Measurements from ENCODE around the gene DTWD2. TPM values are rescaled to one million over a fixed set of nuclear protein-coding genes. Genes with fewer than 3 reads are reported as not detected.
A peak's percentile ranks its signal among the peaks of the same experiment; 100 is the strongest.

DTWD2 gene
- total and polyA plus RNA-seq, 2 of the 4 experiments (the other 2 are of a cell fraction), result 1.2 to 1.8 TPM

- ChIA-PET POLR2A (ENCODE audit: unreplicated experiment) (no interaction called here), CTCF (no interaction called here)
- Histone ChIP-seq H3K4ac (ENCODE audit: low read depth, low read length) (no peak overlapping the region), H4K8ac (ENCODE audit: low read depth in 2 of 2, low read length in 2 of 2) (no peak overlapping the region), H4K91ac (ENCODE audit: insufficient read depth, low read depth, low read length) (no peak overlapping the region), H3K36me3 (ENCODE audit: control insufficient read depth, insufficient read depth, low read length) (no peaks in the 10 kb centered on the region), H3K27me3 (ENCODE audit: control insufficient read depth, insufficient read depth, low read length) (no peaks in the 10 kb centered on the region), H3K9me1 (ENCODE audit: insufficient read depth, low read length) (no peaks in the 10 kb centered on the region), H3K4me1 (ENCODE audit: control insufficient read depth, insufficient read depth, low read length) (no peaks in the 10 kb centered on the region; the same call in 1 of the 2 replicates), H2BK5ac (ENCODE audit: low read depth, low read length, poor library complexity, severe bottlenecking) (no peak overlapping the region), H3K27ac (ENCODE audit: insufficient read depth, low read length) (no peak overlapping the region), H3K56ac (ENCODE audit: extremely low read depth, insufficient read depth, low read length) (no peak overlapping the region), H2BK120ac (ENCODE audit: low read depth, low read length) (no peak overlapping the region), H2BK20ac (ENCODE audit: low read depth, low read length) (no peak overlapping the region), H4K5ac (ENCODE audit: low read depth, low read length) (no peak overlapping the region), H3K9ac (ENCODE audit: low read depth, low read length) (no peak overlapping the region), H3K4me2 (ENCODE audit: low read depth, low read length) (no peak overlapping the region), H3K9me3 (ENCODE audit: control insufficient read depth, insufficient read depth, low read length) (no peaks in the 10 kb centered on the region), H3K4me3 (ENCODE audit: insufficient read depth, low read depth, low read length) (no peak overlapping the region), H3K14ac (replicated peaks; ENCODE audit: low read depth, low read length) (no peak overlapping the region), H2BK15ac (ENCODE audit: low read depth, low read length) (no peak overlapping the region), H2AFZ (replicated peaks; ENCODE audit: low read length, poor library complexity) (peak overlapping the region; percentile 58), H2AK5ac (ENCODE audit: low read depth, low read length) (no peak overlapping the region), H3K79me1 (ENCODE audit: low read depth in 1 of 2, low read length in 2 of 2) (no peaks in the 10 kb centered on the region), H3K23ac (ENCODE audit: low read depth, low read length) (no peak overlapping the region), H3K18ac (ENCODE audit: low read depth, low read length) (no peak overlapping the region), H2AK9ac (replicated peaks; ENCODE audit: low read depth, low read length, poor library complexity) (no peak overlapping the region), H4K20me1 (ENCODE audit: insufficient read depth, low read length) (no peaks in the 10 kb centered on the region)
- ATAC-seq (ENCODE audit: low read depth), result peak; percentile 63
- in situ Hi-C loops (cut with MboI; ENCODE audit: low sequenced_read_pairs), result no loop called here
- dilution Hi-C loops (cut with HindIII; ENCODE audit: low sequenced_read_pairs, unreplicated experiment), result no loop called here
- 27% methylated on average over 2 of the region's 4 CpGs; no CpG with 5 or more reads in 1 of the 2 experiments for WGBS, 2 experiments (ENCODE audit: extremely low coverage in 2 of 2, insufficient read length in 1 of 2)
- peak; percentile 19 for DNase-seq
- intact Hi-C loops (cut with micrococcal nuclease), result no loop called here
- BruUV-seq (replicated peaks), result no TSS peak
- TF ChIP-seq BHLHE40 (IDR thresholded peaks at IDR 0.05; ENCODE audit: low read depth, low read length), result no peak
- TF ChIP-seq POLR2A (IDR thresholded peaks at IDR 0.05; ENCODE audit: low read depth, low read length), result no peak
- no peak for TF ChIP-seq CHD1 (IDR thresholded peaks at IDR 0.05; ENCODE audit: low read depth, low read length)
- TF ChIP-seq, protein P1, sequence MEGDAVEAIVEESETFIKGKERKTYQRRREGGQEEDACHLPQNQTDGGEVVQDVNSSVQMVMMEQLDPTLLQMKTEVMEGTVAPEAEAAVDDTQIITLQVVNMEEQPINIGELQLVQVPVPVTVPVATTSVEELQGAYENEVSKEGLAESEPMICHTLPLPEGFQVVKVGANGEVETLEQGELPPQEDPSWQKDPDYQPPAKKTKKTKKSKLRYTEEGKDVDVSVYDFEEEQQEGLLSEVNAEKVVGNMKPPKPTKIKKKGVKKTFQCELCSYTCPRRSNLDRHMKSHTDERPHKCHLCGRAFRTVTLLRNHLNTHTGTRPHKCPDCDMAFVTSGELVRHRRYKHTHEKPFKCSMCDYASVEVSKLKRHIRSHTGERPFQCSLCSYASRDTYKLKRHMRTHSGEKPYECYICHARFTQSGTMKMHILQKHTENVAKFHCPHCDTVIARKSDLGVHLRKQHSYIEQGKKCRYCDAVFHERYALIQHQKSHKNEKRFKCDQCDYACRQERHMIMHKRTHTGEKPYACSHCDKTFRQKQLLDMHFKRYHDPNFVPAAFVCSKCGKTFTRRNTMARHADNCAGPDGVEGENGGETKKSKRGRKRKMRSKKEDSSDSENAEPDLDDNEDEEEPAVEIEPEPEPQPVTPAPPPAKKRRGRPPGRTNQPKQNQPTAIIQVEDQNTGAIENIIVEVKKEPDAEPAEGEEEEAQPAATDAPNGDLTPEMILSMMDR (conservative IDR thresholded peaks at IDR 0.05; ENCODE audit: low read depth, low read length), result no peak
- no peak for TF ChIP-seq CEBPB (IDR thresholded peaks at IDR 0.05; ENCODE audit: low read depth, low read length)
- no peak for TF ChIP-seq RAD21 (IDR thresholded peaks at IDR 0.05; ENCODE audit: low read length)
- TF ChIP-seq, protein P2, sequence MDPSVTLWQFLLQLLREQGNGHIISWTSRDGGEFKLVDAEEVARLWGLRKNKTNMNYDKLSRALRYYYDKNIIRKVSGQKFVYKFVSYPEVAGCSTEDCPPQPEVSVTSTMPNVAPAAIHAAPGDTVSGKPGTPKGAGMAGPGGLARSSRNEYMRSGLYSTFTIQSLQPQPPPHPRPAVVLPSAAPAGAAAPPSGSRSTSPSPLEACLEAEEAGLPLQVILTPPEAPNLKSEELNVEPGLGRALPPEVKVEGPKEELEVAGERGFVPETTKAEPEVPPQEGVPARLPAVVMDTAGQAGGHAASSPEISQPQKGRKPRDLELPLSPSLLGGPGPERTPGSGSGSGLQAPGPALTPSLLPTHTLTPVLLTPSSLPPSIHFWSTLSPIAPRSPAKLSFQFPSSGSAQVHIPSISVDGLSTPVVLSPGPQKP (IDR thresholded peaks at IDR 0.05; ENCODE audit: borderline replicate concordance, low read depth, low read length), result no peak
- no peak for TF ChIP-seq MXI1 (IDR thresholded peaks at IDR 0.05; ENCODE audit: borderline replicate concordance, low read depth, low read length)
- TF ChIP-seq NFE2L2 (IDR thresholded peaks at IDR 0.05; ENCODE audit: low read depth, low read length), result no peak
- no peak for TF ChIP-seq MAZ (IDR thresholded peaks at IDR 0.05; ENCODE audit: borderline replicate concordance, low read depth, low read length)
- no peak for TF ChIP-seq FOS (IDR thresholded peaks at IDR 0.05; ENCODE audit: low read depth, low read length)
- no peak for TF ChIP-seq USF2 (IDR thresholded peaks at IDR 0.05; ENCODE audit: low read depth, low read length)
- TF ChIP-seq MAFK (IDR thresholded peaks at IDR 0.05; ENCODE audit: low read depth, low read length), result no peak
- no peak for TF ChIP-seq RFX5 (IDR thresholded peaks at IDR 0.05; ENCODE audit: low read depth, low read length)
- TF ChIP-seq RCOR1 (IDR thresholded peaks at IDR 0.05; ENCODE audit: insufficient replicate concordance, low read length), result no peak
- no peak for TF ChIP-seq SMC3 (IDR thresholded peaks at IDR 0.05; ENCODE audit: low read depth, low read length)
Observed at GRCh38 chr5:118968925-118969375, 19.4 kb downstream of the DTWD2 start.
